ENCODE results near the gene ERBB4.

Gene ERBB4

DNA sequence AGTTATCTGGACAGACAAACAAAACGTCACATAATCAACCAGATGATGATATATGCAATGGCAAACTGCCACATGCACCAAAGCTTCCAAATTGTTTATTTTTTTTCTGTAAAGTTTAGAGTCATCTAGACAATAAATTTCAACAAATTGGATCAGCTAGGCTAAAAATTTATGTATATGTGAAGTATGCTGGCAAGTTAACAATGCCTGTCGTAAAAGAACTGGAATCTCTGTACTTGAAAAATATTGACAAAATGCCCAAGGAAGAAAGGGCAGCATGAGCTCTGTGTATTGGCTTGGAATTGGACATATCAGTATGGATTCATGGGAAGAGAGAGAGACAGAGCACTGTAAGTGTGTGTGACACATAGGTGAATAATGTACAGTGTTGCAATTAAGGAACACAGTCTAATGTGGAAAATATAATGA, 309.8 kb downstream of the ERBB4 start:
- Histone ChIP-seq H3K9me3 (ENCODE audit: control insufficient read depth, insufficient read depth, low read length) (no peaks in the 10 kb centered on the region), H3K4me3 (ENCODE audit: low read length) (no peak overlapping the region), H3K4me2 (ENCODE audit: low read length) (no peak overlapping the region), H3K36me3 (ENCODE audit: control insufficient read depth, low read length) (no peaks in the 10 kb centered on the region), H4K20me1 (ENCODE audit: control insufficient read depth, insufficient read depth, low read depth, low read length) (no peaks in the 10 kb centered on the region), H3K27ac (ENCODE audit: low read depth, low read length) (no peak overlapping the region), H3F3A (ENCODE audit: control insufficient read depth, insufficient read depth) (no peaks in the 10 kb centered on the region), H3K79me2 (ENCODE audit: control insufficient read depth, low read length) (no peaks in the 10 kb centered on the region), H3K9me2 (replicated peaks; ENCODE audit: control insufficient read depth, low read length) (no peaks in the 10 kb centered on the region), H3K27me3 (ENCODE audit: control insufficient read depth, low read length) (no peaks in the 10 kb centered on the region), H3K4me1 (ENCODE audit: control insufficient read depth, low read length) (no peaks in the 10 kb centered on the region)
- TF ChIP-seq EZH2phosphoT487 (IDR thresholded peaks at IDR 0.05; ENCODE audit: borderline replicate concordance, low read length) = no peak
- TF ChIP-seq, protein P1, sequence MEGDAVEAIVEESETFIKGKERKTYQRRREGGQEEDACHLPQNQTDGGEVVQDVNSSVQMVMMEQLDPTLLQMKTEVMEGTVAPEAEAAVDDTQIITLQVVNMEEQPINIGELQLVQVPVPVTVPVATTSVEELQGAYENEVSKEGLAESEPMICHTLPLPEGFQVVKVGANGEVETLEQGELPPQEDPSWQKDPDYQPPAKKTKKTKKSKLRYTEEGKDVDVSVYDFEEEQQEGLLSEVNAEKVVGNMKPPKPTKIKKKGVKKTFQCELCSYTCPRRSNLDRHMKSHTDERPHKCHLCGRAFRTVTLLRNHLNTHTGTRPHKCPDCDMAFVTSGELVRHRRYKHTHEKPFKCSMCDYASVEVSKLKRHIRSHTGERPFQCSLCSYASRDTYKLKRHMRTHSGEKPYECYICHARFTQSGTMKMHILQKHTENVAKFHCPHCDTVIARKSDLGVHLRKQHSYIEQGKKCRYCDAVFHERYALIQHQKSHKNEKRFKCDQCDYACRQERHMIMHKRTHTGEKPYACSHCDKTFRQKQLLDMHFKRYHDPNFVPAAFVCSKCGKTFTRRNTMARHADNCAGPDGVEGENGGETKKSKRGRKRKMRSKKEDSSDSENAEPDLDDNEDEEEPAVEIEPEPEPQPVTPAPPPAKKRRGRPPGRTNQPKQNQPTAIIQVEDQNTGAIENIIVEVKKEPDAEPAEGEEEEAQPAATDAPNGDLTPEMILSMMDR (IDR thresholded peaks at IDR 0.05; ENCODE audit: low read depth, low read length, poor library complexity, severe bottlenecking) = no peak

DNA sequence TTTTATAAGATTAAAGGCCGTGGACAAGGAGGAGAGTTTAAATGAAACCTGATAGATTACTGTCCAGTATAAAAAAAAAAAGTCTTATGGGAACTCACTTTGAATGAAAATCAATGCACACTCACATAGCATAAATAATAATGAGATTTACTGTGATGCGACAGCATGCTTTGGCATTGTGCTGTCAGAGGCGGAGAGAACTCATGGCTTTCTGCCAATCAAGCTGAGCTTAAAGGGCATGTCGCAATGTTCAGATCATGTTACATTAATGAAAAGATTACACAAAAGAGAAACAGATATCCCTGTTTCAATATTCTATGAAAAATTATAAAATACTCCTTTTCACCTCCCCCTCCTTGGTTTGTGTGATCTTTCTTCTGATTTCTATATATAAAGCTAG, 310.8 kb downstream of the ERBB4 start:
- no peaks in the 10 kb centered on the region for H3F3A ChIP-seq (ENCODE audit: control insufficient read depth, insufficient read depth)
- H3K36me3 ChIP-seq (ENCODE audit: control insufficient read depth, low read length) = no peaks in the 10 kb centered on the region
- no peaks in the 10 kb centered on the region for H4K20me1 ChIP-seq (ENCODE audit: control insufficient read depth, insufficient read depth, low read depth, low read length)
- TF ChIP-seq, protein P1 (IDR thresholded peaks at IDR 0.05; ENCODE audit: low read depth, low read length, poor library complexity, severe bottlenecking) = no peak
- no peak for TF ChIP-seq EZH2phosphoT487 (IDR thresholded peaks at IDR 0.05; ENCODE audit: borderline replicate concordance, low read length)
- no peak overlapping the region for H3K4me3 ChIP-seq (ENCODE audit: low read length)
- H3K4me1 ChIP-seq (ENCODE audit: control insufficient read depth, low read length) = no peaks in the 10 kb centered on the region
- H3K27me3 ChIP-seq (ENCODE audit: control insufficient read depth, low read length) = no peaks in the 10 kb centered on the region
- H3K9me2 ChIP-seq (replicated peaks; ENCODE audit: control insufficient read depth, low read length) = no peaks in the 10 kb centered on the region
- H3K9me3 ChIP-seq (ENCODE audit: control insufficient read depth, insufficient read depth, low read length) = no peaks in the 10 kb centered on the region
- H3K79me2 ChIP-seq (ENCODE audit: control insufficient read depth, low read length) = no peaks in the 10 kb centered on the region
- H3K27ac ChIP-seq (ENCODE audit: low read depth, low read length) = no peak overlapping the region
- no peak overlapping the region for H3K4me2 ChIP-seq (ENCODE audit: low read length)

DNA sequence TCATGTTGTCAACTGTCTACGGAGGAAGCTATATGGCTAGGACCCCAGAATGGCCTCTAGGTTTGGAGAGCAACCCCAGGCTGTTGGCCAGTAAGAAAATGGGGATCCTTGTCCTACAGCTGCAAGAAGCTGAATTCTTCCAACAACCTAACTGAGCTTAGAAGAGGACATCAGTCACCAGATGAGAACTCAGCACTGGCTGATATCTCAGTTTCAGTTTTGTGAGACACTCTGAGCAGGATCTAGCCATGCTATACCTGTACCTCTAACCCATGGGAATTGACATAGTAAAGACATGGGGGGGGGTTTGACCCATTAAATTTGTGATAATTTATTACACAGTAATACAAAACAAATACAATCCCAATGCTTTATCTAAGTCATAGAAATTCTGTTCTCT, 312.5 kb downstream of the ERBB4 start:
- H3F3A ChIP-seq (ENCODE audit: control insufficient read depth, insufficient read depth) = no peaks in the 10 kb centered on the region
- no peaks in the 10 kb centered on the region for H4K20me1 ChIP-seq (ENCODE audit: control insufficient read depth, insufficient read depth, low read depth, low read length)
- no peak overlapping the region for H3K4me2 ChIP-seq (ENCODE audit: low read length)
- H3K36me3 ChIP-seq (ENCODE audit: control insufficient read depth, low read length) = no peaks in the 10 kb centered on the region
- H3K4me1 ChIP-seq (ENCODE audit: control insufficient read depth, low read length) = no peaks in the 10 kb centered on the region
- H3K27ac ChIP-seq (ENCODE audit: low read depth, low read length) = no peak overlapping the region
- no peaks in the 10 kb centered on the region for H3K9me3 ChIP-seq (ENCODE audit: control insufficient read depth, insufficient read depth, low read length)
- no peaks in the 10 kb centered on the region for H3K27me3 ChIP-seq (ENCODE audit: control insufficient read depth, low read length)
- H3K4me3 ChIP-seq (ENCODE audit: low read length) = no peak overlapping the region
- TF ChIP-seq, protein P1 (IDR thresholded peaks at IDR 0.05; ENCODE audit: low read depth, low read length, poor library complexity, severe bottlenecking) = no peak
- no peak for TF ChIP-seq EZH2phosphoT487 (IDR thresholded peaks at IDR 0.05; ENCODE audit: borderline replicate concordance, low read length)
- no peaks in the 10 kb centered on the region for H3K9me2 ChIP-seq (replicated peaks; ENCODE audit: control insufficient read depth, low read length)
- no peaks in the 10 kb centered on the region for H3K79me2 ChIP-seq (ENCODE audit: control insufficient read depth, low read length)

DNA sequence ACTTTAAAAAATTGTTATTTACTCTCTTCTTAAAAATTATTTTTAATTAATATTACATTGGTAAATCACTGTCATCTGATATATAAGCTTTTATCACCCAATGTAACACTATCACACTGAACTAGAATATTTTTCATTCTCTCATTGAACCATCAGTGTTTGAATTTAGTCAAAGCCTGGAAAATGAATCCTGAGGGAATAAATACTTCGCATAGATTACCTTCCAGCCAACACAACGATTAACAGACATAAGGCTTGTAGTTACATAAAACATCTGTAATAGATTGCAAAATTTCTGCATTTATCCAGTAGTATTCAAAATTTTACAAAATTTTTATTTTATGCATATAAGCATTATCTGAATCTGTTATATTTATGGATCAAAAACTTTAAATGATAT, 314.9 kb downstream of the ERBB4 start:
- Histone ChIP-seq H3K9me3 (ENCODE audit: control insufficient read depth, insufficient read depth, low read length) (no peaks in the 10 kb centered on the region), H3K27ac (ENCODE audit: low read depth, low read length) (no peak overlapping the region), H3K4me3 (ENCODE audit: low read length) (no peak overlapping the region), H3K36me3 (ENCODE audit: control insufficient read depth, low read length) (no peaks in the 10 kb centered on the region), H3K4me1 (ENCODE audit: control insufficient read depth, low read length) (no peaks in the 10 kb centered on the region), H3K4me2 (ENCODE audit: low read length) (no peak overlapping the region), H3F3A (ENCODE audit: control insufficient read depth, insufficient read depth) (no peaks in the 10 kb centered on the region), H4K20me1 (ENCODE audit: control insufficient read depth, insufficient read depth, low read depth, low read length) (no peaks in the 10 kb centered on the region), H3K9me2 (replicated peaks; ENCODE audit: control insufficient read depth, low read length) (no peaks in the 10 kb centered on the region), H3K27me3 (ENCODE audit: control insufficient read depth, low read length) (no peaks in the 10 kb centered on the region), H3K79me2 (ENCODE audit: control insufficient read depth, low read length) (no peaks in the 10 kb centered on the region)
- TF ChIP-seq, protein P1 (IDR thresholded peaks at IDR 0.05; ENCODE audit: low read depth, low read length, poor library complexity, severe bottlenecking) = no peak
- TF ChIP-seq EZH2phosphoT487 (IDR thresholded peaks at IDR 0.05; ENCODE audit: borderline replicate concordance, low read length) = no peak

Measured in DOHH2 (cell line).